Neural cell (in vitro differentiated cells): ENCODE measurements around the gene ASS1. TPM values are rescaled to one million over a fixed set of nuclear protein-coding genes. Genes with fewer than 3 reads are reported as not detected.

Experiments
- H2AFZ ChIP-seq: fragments of 200-600, 300-800 bp; sonication (generic), shearing (Covaris generic); 2 replicates; pipeline ENCODE4 v1.6.0; 2014; ENCODE audit warnings: low read depth, mild to moderate bottlenecking, antibody characterized with exemption, low read length, moderate library complexity
- H3F3A ChIP-seq: fragments of 200-600 bp; shearing (Covaris generic); 2 replicates; pipeline ENCODE4 v1.6.1; 2016; ENCODE audit warnings: mild to moderate bottlenecking, moderate library complexity, mixed read lengths, antibody characterized with exemption, low read length; ENCODE audit not compliant: insufficient read depth, poor library complexity, severe bottlenecking
- H3K27ac ChIP-seq: fragments of 200-600, 300-800 bp; sonication (generic), shearing (Covaris generic); 2 replicates; pipeline ENCODE4 v1.5.1; 2014; ENCODE audit warnings: mild to moderate bottlenecking, low read length, moderate library complexity
- H3K27me3 ChIP-seq: fragments of 300-800, 200-600 bp; sonication (generic), shearing (Covaris generic); 2 replicates; pipeline ENCODE4 v1.6.0; 2014; ENCODE audit warnings: mild to moderate bottlenecking, low read depth, low read length, moderate library complexity; ENCODE audit not compliant: insufficient read depth
- H3K36me3 ChIP-seq: fragments of 300-800, 200-600 bp; sonication (generic), shearing (Covaris generic); 2 replicates; pipeline ENCODE4 v1.5.1; 2014; ENCODE audit warnings: mild to moderate bottlenecking, antibody characterized with exemption, low read length, moderate library complexity; ENCODE audit not compliant: insufficient read depth
- H3K4me2 ChIP-seq: fragments of 300-800, 200-600 bp; sonication (generic), shearing (Covaris generic); 2 replicates; pipeline ENCODE4 v1.6.0; 2014; ENCODE audit warnings: mild to moderate bottlenecking, low read length
- H3K4me3 ChIP-seq: fragments of 300-800, 200-600 bp; sonication (generic), shearing (Covaris generic); 2 replicates; pipeline ENCODE4 v1.5.1; 2014; ENCODE audit warnings: mild to moderate bottlenecking, low read length, moderate library complexity
- H3K79me2 ChIP-seq: fragments of 200-600 bp; shearing (Covaris generic); replicated peaks from 2 replicates; pipeline ENCODE4 v1.6.0; 2014; ENCODE audit warnings: mild to moderate bottlenecking, low read length, moderate library complexity; ENCODE audit not compliant: insufficient read depth
- H3K9ac ChIP-seq: fragments of 300-800, 200-600 bp; sonication (generic), shearing (Covaris generic); 2 replicates; pipeline ENCODE4 v1.6.1; 2016; ENCODE audit warnings: mild to moderate bottlenecking, low read length, mixed read lengths
- H3K9me2 ChIP-seq: fragments of 200-600 bp; shearing (Covaris generic); 2 replicates; pipeline ENCODE4 v1.6.1; 2016; ENCODE audit warnings: mild to moderate bottlenecking, low read length, mixed read lengths; ENCODE audit not compliant: insufficient read depth
- H3K9me3 ChIP-seq: fragments of 200-600, 300-800 bp; sonication (generic), shearing (Covaris generic); 2 replicates; pipeline ENCODE4 v1.6.1; 2016; ENCODE audit warnings: mild to moderate bottlenecking, mixed run types, low read length, moderate library complexity, mixed read lengths
- H4K20me1 ChIP-seq: fragments of 200-600 bp; shearing (Covaris generic); 2 replicates; pipeline ENCODE4 v1.6.1; 2016; ENCODE audit warnings: mild to moderate bottlenecking, mixed run types; ENCODE audit not compliant: insufficient read depth
- EP300 ChIP-seq: fragments of 450-650 bp; conservative IDR thresholded peaks from 2 replicates; pipeline ENCODE4 v1.6.1; 2014; ENCODE audit warnings: antibody characterized with exemption, mild to moderate bottlenecking, moderate library complexity; ENCODE audit not compliant: poor library complexity, severe bottlenecking
- EZH2 ChIP-seq: fragments of 200-600, 300-800 bp; shearing (Covaris generic), sonication (generic); IDR thresholded peaks from 2 replicates; pipeline ENCODE4 v1.6.1; 2014; ENCODE audit warnings: antibody characterized with exemption, low read length, borderline replicate concordance, mild to moderate bottlenecking; ENCODE audit not compliant: insufficient read depth, poor library complexity, severe bottlenecking
- MXI1 ChIP-seq: fragments of 450-650 bp; conservative IDR thresholded peaks from 2 replicates; pipeline ENCODE4 v1.6.1; 2014; ENCODE audit warnings: antibody characterized with exemption, mild to moderate bottlenecking; ENCODE audit not compliant: poor library complexity, severe bottlenecking
- POLR2AphosphoS5 ChIP-seq: IDR thresholded peaks from 2 replicates; pipeline ENCODE4 v1.6.1; 2012
- RAD21 ChIP-seq: fragments of 450-650 bp; conservative IDR thresholded peaks from 2 replicates; pipeline ENCODE4 v1.6.1; 2014; ENCODE audit warnings: antibody characterized with exemption, mild to moderate bottlenecking, moderate library complexity
- SMC3 ChIP-seq: fragments of 450-650 bp; conservative IDR thresholded peaks from 2 replicates; pipeline ENCODE4 v1.6.1; 2014; ENCODE audit warnings: antibody characterized with exemption, mild to moderate bottlenecking, moderate library complexity; ENCODE audit not compliant: poor library complexity
- TAF1 ChIP-seq: IDR thresholded peaks from 2 replicates; pipeline ENCODE4 v1.6.1; 2012; ENCODE audit warnings: low read depth
- polyA plus RNA-seq: library from polyadenylated mRNA; depleted of rRNA; stranded (reverse); fragments of >200 nt; gene quantifications from 2 replicates; pipeline ENCODE4 v1.2.3, GENCODE V29; 2014
- TF ChIP-seq, protein P1 (sequence below): fragments of 450-650 bp; IDR thresholded peaks from 2 replicates; pipeline ENCODE4 v1.5.1; 2014; ENCODE audit warnings: antibody characterized with exemption, mild to moderate bottlenecking, moderate library complexity; ENCODE audit not compliant: poor library complexity, severe bottlenecking
- TF ChIP-seq, protein P2 (sequence below): IDR thresholded peaks from 2 replicates; pipeline ENCODE4 v1.6.1; 2012; ENCODE audit warnings: borderline replicate concordance

The ASS1 gene
- polyA plus RNA-seq, 1 donor from 2014 or later = 2.6 TPM

DNA sequence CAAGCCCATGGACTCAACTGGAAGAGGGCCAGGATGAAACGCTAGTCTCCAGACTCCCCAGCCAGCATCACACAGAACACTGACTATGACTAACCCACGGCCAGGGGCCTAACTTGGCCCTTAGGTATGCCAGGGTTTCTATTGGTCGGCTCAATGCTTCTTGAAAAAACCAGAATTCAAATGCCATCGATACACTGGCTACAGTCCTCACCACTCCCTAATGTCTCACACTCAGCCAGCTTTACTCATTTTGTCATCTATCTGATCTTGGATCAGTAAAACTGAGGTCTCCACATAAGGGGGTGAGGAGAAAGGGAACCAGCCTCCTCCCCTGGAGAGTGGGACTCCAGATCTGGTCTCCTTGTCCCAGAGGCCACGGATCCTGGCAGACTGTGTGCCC lies 75.2 kb downstream of the ASS1 start:
- Histone ChIP-seq H3K9me3 (no peaks in the 10 kb centered on the region), H4K20me1 (no peaks in the 10 kb centered on the region), H3K4me3 (no peak overlapping the region), H3K9ac (no peak overlapping the region), H3F3A (no peaks in the 10 kb centered on the region), H2AFZ (no peak overlapping the region), H3K9me2 (no peaks in the 10 kb centered on the region), H3K36me3 (no peaks in the 10 kb centered on the region), H3K27me3 (no peaks in the 10 kb centered on the region), H3K4me2 (no peak overlapping the region), H3K79me2 (no peaks in the 10 kb centered on the region), H3K27ac (no peak overlapping the region)
- TF ChIP-seq TAF1 (no peak), RAD21 (no peak), MXI1 (no peak), EZH2 (no peak), POLR2AphosphoS5 (no peak), EP300 (no peak), SMC3 (no peak)
- TF ChIP-seq, protein P1, sequence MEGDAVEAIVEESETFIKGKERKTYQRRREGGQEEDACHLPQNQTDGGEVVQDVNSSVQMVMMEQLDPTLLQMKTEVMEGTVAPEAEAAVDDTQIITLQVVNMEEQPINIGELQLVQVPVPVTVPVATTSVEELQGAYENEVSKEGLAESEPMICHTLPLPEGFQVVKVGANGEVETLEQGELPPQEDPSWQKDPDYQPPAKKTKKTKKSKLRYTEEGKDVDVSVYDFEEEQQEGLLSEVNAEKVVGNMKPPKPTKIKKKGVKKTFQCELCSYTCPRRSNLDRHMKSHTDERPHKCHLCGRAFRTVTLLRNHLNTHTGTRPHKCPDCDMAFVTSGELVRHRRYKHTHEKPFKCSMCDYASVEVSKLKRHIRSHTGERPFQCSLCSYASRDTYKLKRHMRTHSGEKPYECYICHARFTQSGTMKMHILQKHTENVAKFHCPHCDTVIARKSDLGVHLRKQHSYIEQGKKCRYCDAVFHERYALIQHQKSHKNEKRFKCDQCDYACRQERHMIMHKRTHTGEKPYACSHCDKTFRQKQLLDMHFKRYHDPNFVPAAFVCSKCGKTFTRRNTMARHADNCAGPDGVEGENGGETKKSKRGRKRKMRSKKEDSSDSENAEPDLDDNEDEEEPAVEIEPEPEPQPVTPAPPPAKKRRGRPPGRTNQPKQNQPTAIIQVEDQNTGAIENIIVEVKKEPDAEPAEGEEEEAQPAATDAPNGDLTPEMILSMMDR = no peak
- TF ChIP-seq, protein P2, sequence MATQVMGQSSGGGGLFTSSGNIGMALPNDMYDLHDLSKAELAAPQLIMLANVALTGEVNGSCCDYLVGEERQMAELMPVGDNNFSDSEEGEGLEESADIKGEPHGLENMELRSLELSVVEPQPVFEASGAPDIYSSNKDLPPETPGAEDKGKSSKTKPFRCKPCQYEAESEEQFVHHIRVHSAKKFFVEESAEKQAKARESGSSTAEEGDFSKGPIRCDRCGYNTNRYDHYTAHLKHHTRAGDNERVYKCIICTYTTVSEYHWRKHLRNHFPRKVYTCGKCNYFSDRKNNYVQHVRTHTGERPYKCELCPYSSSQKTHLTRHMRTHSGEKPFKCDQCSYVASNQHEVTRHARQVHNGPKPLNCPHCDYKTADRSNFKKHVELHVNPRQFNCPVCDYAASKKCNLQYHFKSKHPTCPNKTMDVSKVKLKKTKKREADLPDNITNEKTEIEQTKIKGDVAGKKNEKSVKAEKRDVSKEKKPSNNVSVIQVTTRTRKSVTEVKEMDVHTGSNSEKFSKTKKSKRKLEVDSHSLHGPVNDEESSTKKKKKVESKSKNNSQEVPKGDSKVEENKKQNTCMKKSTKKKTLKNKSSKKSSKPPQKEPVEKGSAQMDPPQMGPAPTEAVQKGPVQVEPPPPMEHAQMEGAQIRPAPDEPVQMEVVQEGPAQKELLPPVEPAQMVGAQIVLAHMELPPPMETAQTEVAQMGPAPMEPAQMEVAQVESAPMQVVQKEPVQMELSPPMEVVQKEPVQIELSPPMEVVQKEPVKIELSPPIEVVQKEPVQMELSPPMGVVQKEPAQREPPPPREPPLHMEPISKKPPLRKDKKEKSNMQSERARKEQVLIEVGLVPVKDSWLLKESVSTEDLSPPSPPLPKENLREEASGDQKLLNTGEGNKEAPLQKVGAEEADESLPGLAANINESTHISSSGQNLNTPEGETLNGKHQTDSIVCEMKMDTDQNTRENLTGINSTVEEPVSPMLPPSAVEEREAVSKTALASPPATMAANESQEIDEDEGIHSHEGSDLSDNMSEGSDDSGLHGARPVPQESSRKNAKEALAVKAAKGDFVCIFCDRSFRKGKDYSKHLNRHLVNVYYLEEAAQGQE = no peak

DNA sequence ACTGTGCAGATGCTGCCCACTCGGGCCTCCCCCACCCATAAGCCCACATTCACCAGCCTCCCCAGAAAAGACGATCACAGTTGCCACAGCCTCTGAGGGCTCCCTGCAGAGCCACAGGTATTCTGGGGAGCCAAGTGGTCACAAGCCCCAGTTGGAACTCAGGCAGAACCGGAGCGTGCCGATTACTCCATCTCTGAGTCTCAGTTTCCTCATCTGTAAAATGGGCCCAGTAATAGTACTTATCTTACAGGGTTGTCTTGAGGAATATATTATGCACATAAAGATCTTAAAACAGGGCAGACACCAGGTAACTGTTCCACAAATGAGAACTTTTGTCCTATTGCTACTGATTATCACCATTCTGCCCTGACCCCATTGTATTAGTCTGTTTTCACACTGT lies 77.0 kb downstream of the ASS1 start:
- Histone ChIP-seq H3K4me2 (no peak overlapping the region), H3K9me2 (no peaks in the 10 kb centered on the region), H3K4me3 (no peak overlapping the region), H3K9ac (no peak overlapping the region), H3K9me3 (no peaks in the 10 kb centered on the region), H3K27me3 (no peaks in the 10 kb centered on the region), H3K27ac (no peak overlapping the region), H3F3A (no peaks in the 10 kb centered on the region), H3K36me3 (no peaks in the 10 kb centered on the region), H3K79me2 (no peaks in the 10 kb centered on the region), H4K20me1 (no peaks in the 10 kb centered on the region), H2AFZ (no peak overlapping the region)
- no peak for TF ChIP-seq EP300

DNA sequence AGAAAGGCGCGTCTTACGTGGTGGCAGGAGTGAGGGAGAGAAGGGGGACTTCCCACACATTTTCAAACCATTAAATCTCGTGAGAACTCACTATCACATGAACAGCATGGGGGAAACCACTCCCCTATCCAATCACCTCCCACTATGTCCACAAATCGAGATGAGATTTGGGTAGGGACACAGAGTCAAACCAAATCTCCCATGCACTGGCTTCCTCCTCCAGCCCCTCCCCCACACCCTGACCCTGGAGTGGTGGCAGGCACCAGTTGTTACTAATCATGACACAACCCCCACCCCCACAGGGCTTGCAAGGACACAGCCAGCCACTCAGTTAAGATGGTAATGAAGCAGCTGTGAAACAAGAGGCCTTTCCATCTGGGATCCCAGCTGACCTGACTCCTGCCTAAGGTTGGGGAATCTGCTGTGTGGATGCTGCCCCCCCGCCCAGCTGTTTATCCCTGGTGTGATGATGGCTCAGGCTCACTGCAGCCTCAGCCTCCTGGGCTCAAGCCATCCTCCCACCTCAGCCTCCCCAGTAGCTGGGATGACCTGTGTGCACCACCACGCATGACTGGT lies 77.6 kb downstream of the ASS1 start:
- Histone ChIP-seq H2AFZ (no peak overlapping the region), H3K4me2 (no peak overlapping the region)
- no peak for TF ChIP-seq MXI1
- TF ChIP-seq RAD21 = no peak
- TF ChIP-seq SMC3 = no peak
- TF ChIP-seq EP300 = no peak
- no peak for TF ChIP-seq POLR2AphosphoS5
- TF ChIP-seq EZH2 = no peak
- no peak for TF ChIP-seq TAF1
- TF ChIP-seq, protein P1 = no peak
- TF ChIP-seq, protein P2 = no peak

More for the DNA sequence above, 77.6 kb downstream of the ASS1 start:
- H3K27ac ChIP-seq = no peak overlapping the region
- H3K36me3 ChIP-seq = no peaks in the 10 kb centered on the region
- no peaks in the 10 kb centered on the region for H4K20me1 ChIP-seq
- no peaks in the 10 kb centered on the region for H3K9me2 ChIP-seq
- H3K4me3 ChIP-seq = no peak overlapping the region
- H3K79me2 ChIP-seq = no peaks in the 10 kb centered on the region
- H3F3A ChIP-seq = no peaks in the 10 kb centered on the region
- no peaks in the 10 kb centered on the region for H3K27me3 ChIP-seq
- H3K9me3 ChIP-seq = no peaks in the 10 kb centered on the region
- no peak overlapping the region for H3K9ac ChIP-seq
